CD4-positive, alpha-beta T cell (primary cell): Measurements from ENCODE around the gene TMEM242. TPM values are rescaled to one million over a fixed set of nuclear protein-coding genes. Genes with fewer than 3 reads are reported as not detected.

Source experiments
- ATAC-seq: fragments of 200-7000 bp; cut with Tn5 transposase; one replicate; pipeline ENCODE4 v1.10.0; 2022; ENCODE audit warnings: mild to moderate bottlenecking; ENCODE audit not compliant: poor library complexity
- CTCF ChIA-PET: fragments of 350-600 bp; sonication (Branson Sonifier 250); formaldehyde crosslinking; loops from one replicate; lab custom pipeline; 2021; ENCODE audit warnings: antibody characterized with exemption, inconsistent platforms; lab: Charles Lee
- POLR2A ChIA-PET: fragments of 350-600 bp; sonication (Branson Sonifier 250); formaldehyde crosslinking; loops from one replicate; lab custom pipeline; 2021; ENCODE audit warnings: antibody characterized with exemption, inconsistent platforms; lab: Charles Lee
- DNase-seq, 14 experiments: peaks; one replicate each; pipeline ENCODE4 v3.0.0-alpha.2; 2013 to 2020; ENCODE audit warnings: mixed read lengths in 2 of 14
- H3K27ac ChIP-seq, 2 donors: one replicate each; pipeline versions ENCODE4 v1.5.1 to v1.7.0; 2013; ENCODE audit warnings: low read length in 2 of 2, low read depth in 1 of 2, mild to moderate bottlenecking in 1 of 2
- H3K27me3 ChIP-seq, 2 experiments: 1 replicate in 1 of 2; 2 replicates in 1 of 2; pipeline versions ENCODE4 v1.6.1 to v1.7.0; 2013; ENCODE audit warnings: low read length in 2 of 2, control low read depth in 1 of 2, mild to moderate bottlenecking in 1 of 2, moderate library complexity in 1 of 2; ENCODE audit not compliant: insufficient read depth in 2 of 2, control insufficient read depth in 1 of 2
- H3K36me3 ChIP-seq: one replicate; pipeline ENCODE4 v1.6.1; 2013; ENCODE audit warnings: low read length, control low read depth; ENCODE audit not compliant: insufficient read depth
- H3K4me1 ChIP-seq: one replicate; pipeline ENCODE4 v1.6.1; 2013; ENCODE audit warnings: low read length, control low read depth; ENCODE audit not compliant: insufficient read depth
- H3K4me3 ChIP-seq: one replicate; pipeline ENCODE4 v1.5.1; 2013; ENCODE audit warnings: mild to moderate bottlenecking, low read length, moderate library complexity
- H3K9me3 ChIP-seq, 2 experiments: 1 replicate in 1 of 2; 2 replicates in 1 of 2; pipeline versions ENCODE4 v1.6.1 to v1.7.0; 2013; ENCODE audit warnings: low read length in 2 of 2, mild to moderate bottlenecking in 2 of 2, control low read depth in 1 of 2, moderate library complexity in 1 of 2; ENCODE audit not compliant: control insufficient read depth in 1 of 2, insufficient read depth in 1 of 2
- H3K27ac Mint-ChIP-seq: one replicate; pipeline ENCODE4 v1.8.0; 2020; ENCODE audit warnings: mixed read lengths
- H3K27me3 Mint-ChIP-seq: one replicate; pipeline ENCODE4 v1.8.0; 2021; ENCODE audit warnings: mixed read lengths
- H3K36me3 Mint-ChIP-seq: one replicate; pipeline ENCODE4 v1.8.0; 2021; ENCODE audit warnings: low read depth, mixed read lengths
- H3K4me1 Mint-ChIP-seq: one replicate; pipeline ENCODE4 v1.8.0; 2021; ENCODE audit warnings: low read depth, mixed read lengths
- H3K4me3 Mint-ChIP-seq: one replicate; pipeline ENCODE4 v1.8.0; 2020; ENCODE audit warnings: mild to moderate bottlenecking, mixed read lengths
- H3K9me3 Mint-ChIP-seq: one replicate; pipeline ENCODE4 v1.8.0; 2020; ENCODE audit warnings: mixed read lengths
- intact Hi-C, 2 experiments: fragments of 100-400 bp; cut with DNase I in 1 of 2; cut with micrococcal nuclease in 1 of 2; formaldehyde crosslinking; loops; one replicate each; pipeline versions ENCODE4 v1.15.1 to v1.9.0; 2023 to 2025; cut with DNase I, micrococcal nuclease
- total RNA-seq, 174 experiments: library from RNA in 2 of 174; stranded (reverse) in 2 of 174; gene quantifications; one replicate each; pipeline ENCODE4 v1.2.3 and lab custom pipeline; 2021 to 2026
- TF ChIP-seq, protein P1 (sequence below): fragments of 200-600 bp; IDR thresholded peaks from one replicate; pipeline ENCODE4 v1.8.0; 2022; ENCODE audit warnings: antibody characterized with exemption, mild to moderate bottlenecking

The TMEM242 gene
- total RNA-seq, 2 experiments from 2014 or later, result 13.6 to 15.6 TPM

GRCh38 chr6:157287247-157287850 is 36.0 kb downstream of the TMEM242 start:
- no peak overlapping the region for H3K27ac Mint-ChIP-seq
- H3K4me1 Mint-ChIP-seq, result peaks cover 7% of the 10 kb centered on the region
- Histone ChIP-seq H3K4me1 (peaks cover 3% of the 10 kb centered on the region), H3K9me3 (no peaks in the 10 kb centered on the region), H3K4me3 (no peak overlapping the region), H3K27me3 (no peaks in the 10 kb centered on the region), H3K36me3 (peaks cover 23% of the 10 kb centered on the region), H3K27ac (no peak overlapping the region)
- ATAC-seq, result no peak
- ChIA-PET POLR2A (no interaction called here), CTCF (no interaction called here)
- no peaks in the 10 kb centered on the region for H3K9me3 Mint-ChIP-seq
- DNase-seq, result no peak
- H3K4me3 Mint-ChIP-seq, result no peak overlapping the region
- TF ChIP-seq, protein P1, sequence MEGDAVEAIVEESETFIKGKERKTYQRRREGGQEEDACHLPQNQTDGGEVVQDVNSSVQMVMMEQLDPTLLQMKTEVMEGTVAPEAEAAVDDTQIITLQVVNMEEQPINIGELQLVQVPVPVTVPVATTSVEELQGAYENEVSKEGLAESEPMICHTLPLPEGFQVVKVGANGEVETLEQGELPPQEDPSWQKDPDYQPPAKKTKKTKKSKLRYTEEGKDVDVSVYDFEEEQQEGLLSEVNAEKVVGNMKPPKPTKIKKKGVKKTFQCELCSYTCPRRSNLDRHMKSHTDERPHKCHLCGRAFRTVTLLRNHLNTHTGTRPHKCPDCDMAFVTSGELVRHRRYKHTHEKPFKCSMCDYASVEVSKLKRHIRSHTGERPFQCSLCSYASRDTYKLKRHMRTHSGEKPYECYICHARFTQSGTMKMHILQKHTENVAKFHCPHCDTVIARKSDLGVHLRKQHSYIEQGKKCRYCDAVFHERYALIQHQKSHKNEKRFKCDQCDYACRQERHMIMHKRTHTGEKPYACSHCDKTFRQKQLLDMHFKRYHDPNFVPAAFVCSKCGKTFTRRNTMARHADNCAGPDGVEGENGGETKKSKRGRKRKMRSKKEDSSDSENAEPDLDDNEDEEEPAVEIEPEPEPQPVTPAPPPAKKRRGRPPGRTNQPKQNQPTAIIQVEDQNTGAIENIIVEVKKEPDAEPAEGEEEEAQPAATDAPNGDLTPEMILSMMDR, result no peak
- H3K27me3 Mint-ChIP-seq, result no peaks in the 10 kb centered on the region
- peaks cover 27% of the 10 kb centered on the region for H3K36me3 Mint-ChIP-seq
- intact Hi-C loops, result no loop called here

DNA sequence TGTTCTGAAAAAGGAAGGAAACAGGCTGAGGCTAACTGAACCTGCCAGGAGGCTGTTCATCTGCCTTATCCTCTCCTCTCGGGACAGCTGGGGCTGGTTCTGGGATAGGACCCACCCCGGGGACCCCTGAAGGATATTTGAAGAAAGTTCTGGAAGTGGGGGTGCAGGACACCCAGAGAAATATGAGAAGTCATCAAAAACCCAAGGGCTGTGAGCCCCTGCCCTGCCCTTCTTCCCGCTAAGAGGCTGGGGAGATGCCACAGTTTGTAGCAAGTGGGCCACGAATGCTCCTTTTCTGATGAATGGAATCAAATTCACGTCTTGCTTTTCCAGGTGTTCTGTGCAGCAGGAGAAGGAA is 37.9 kb downstream of the TMEM242 start:
- TF ChIP-seq, protein P1, result no peak
- no peak for ATAC-seq
- H3K9me3 Mint-ChIP-seq, result no peaks in the 10 kb centered on the region
- DNase-seq, result no peak
- POLR2A ChIA-PET, result no interaction called here
- H3K4me1 Mint-ChIP-seq, result no peaks in the 10 kb centered on the region
- Histone ChIP-seq H3K36me3 (peaks cover 7% of the 10 kb centered on the region), H3K27me3 (no peaks in the 10 kb centered on the region), H3K4me1 (no peaks in the 10 kb centered on the region), H3K9me3 (no peaks in the 10 kb centered on the region), H3K4me3 (no peak overlapping the region), H3K27ac (no peak overlapping the region)
- CTCF ChIA-PET, result no interaction called here
- peaks cover 8% of the 10 kb centered on the region for H3K36me3 Mint-ChIP-seq
- no peaks in the 10 kb centered on the region for H3K27me3 Mint-ChIP-seq
- no peak overlapping the region for H3K27ac Mint-ChIP-seq
- H3K4me3 Mint-ChIP-seq, result no peak overlapping the region
- intact Hi-C loops, result no loop called here

- H3K27me3 ChIP-seq, result no peaks in the 10 kb centered on the region
- intact Hi-C loops, result no loop called here
- TF ChIP-seq, protein P1, result no peak
- H3K4me3 ChIP-seq, result no peak overlapping the region
- no peak for DNase-seq
- ChIA-PET CTCF (no interaction called here), POLR2A (no interaction called here)
- H3K4me1 ChIP-seq, result no peaks in the 10 kb centered on the region
- peaks cover 1% of the 10 kb centered on the region for H3K36me3 ChIP-seq
- Mint-ChIP-seq H3K27ac (no peak overlapping the region), H3K27me3 (no peaks in the 10 kb centered on the region), H3K36me3 (peaks cover 3% of the 10 kb centered on the region), H3K4me3 (no peak overlapping the region), H3K9me3 (no peaks in the 10 kb centered on the region), H3K4me1 (no peaks in the 10 kb centered on the region)
- no peak for ATAC-seq
- H3K27ac ChIP-seq, result no peak overlapping the region
- H3K9me3 ChIP-seq, result no peaks in the 10 kb centered on the region
Measured at GRCh38 chr6:157284738-157285421, 38.4 kb downstream of the TMEM242 start.
